B cell (primary cell): ENCODE data around the gene PDK2. TPM values are rescaled to one million over a fixed set of nuclear protein-coding genes. Genes with fewer than 3 reads are reported as not detected.
A peak's percentile ranks its signal among the peaks of the same experiment; 100 is the strongest.

Experiments
- ATAC-seq: fragments of 200-7000 bp; cut with Tn5 transposase; one replicate; pipeline ENCODE4 v1.10.0; 2021; ENCODE audit warnings: low read depth, mild to moderate bottlenecking, moderate number of reproducible peaks, moderate library complexity
- CTCF ChIA-PET: fragments of 350-600 bp; sonication (Branson Sonifier 250); formaldehyde crosslinking; loops from one replicate; lab custom pipeline; 2021; ENCODE audit warnings: antibody characterized with exemption, inconsistent platforms; lab: Charles Lee
- POLR2A ChIA-PET: fragments of 350-600 bp; sonication (Branson Sonifier 250); formaldehyde crosslinking; loops from one replicate; lab custom pipeline; 2021; ENCODE audit warnings: antibody characterized with exemption; lab: Charles Lee
- DNase-seq: peaks from one replicate; pipeline ENCODE4 v3.0.0; 2013
- H2AFZ ChIP-seq: 2 replicates; pipeline ENCODE4 v1.6.1; 2012; ENCODE audit warnings: mild to moderate bottlenecking, low read depth, low read length; ENCODE audit not compliant: insufficient read depth, poor library complexity, severe bottlenecking
- H3K27ac ChIP-seq, 2 donors: 1 replicate in 1 of 2; 2 replicates in 1 of 2; pipeline ENCODE4 v1.5.1; 2012 to 2013; ENCODE audit warnings: low read length in 2 of 2, mild to moderate bottlenecking in 2 of 2, moderate library complexity in 1 of 2
- H3K27me3 ChIP-seq, 4 experiments: fragments of 200-600 bp in 1 of 4; sonication (generic) in 1 of 4; replicated peaks in 1 of 4; 1 replicate in 2 of 4; 2 replicates in 2 of 4; pipeline versions ENCODE4 v1.6.1 to v1.7.0; 2013 to 2016; ENCODE audit warnings: low read length in 3 of 4, mild to moderate bottlenecking in 2 of 4, mixed read lengths in 1 of 4, moderate library complexity in 1 of 4; ENCODE audit not compliant: insufficient read depth in 4 of 4, control insufficient read depth in 3 of 4; ENCODE audit errors: control extremely low read depth in 1 of 4
- H3K36me3 ChIP-seq, 2 experiments: replicated peaks in 1 of 2; 1 replicate in 1 of 2; 2 replicates in 1 of 2; pipeline versions ENCODE4 v1.6.1 to v1.7.1; 2013; ENCODE audit warnings: low read length in 1 of 2; ENCODE audit not compliant: insufficient read depth in 2 of 2, control insufficient read depth in 1 of 2; ENCODE audit errors: control extremely low read depth in 1 of 2, extremely low read depth in 1 of 2
- H3K4me1 ChIP-seq, 2 donors: fragments of 200-600 bp in 1 of 2; sonication (generic) in 1 of 2; 1 replicate in 1 of 2; 2 replicates in 1 of 2; pipeline versions ENCODE4 v1.5.1 to v1.6.1; 2013 to 2017; ENCODE audit warnings: low read length in 2 of 2; ENCODE audit not compliant: control insufficient read depth in 2 of 2, insufficient read depth in 2 of 2
- H3K4me2 ChIP-seq: replicated peaks from 2 replicates; pipeline ENCODE3; 2012; ENCODE audit warnings: mild to moderate bottlenecking, low read depth, low read length; ENCODE audit not compliant: poor library complexity, severe bottlenecking
- H3K4me3 ChIP-seq, 5 experiments: fragments of 200-600 bp in 1 of 5; sonication (generic) in 1 of 5; 1 replicate in 3 of 5; 2 replicates in 2 of 5; pipeline versions ENCODE4 v1.5.1 to v1.7.0; 2011 to 2016; ENCODE audit warnings: low read length in 4 of 5, mild to moderate bottlenecking in 4 of 5, low read depth in 2 of 5, control low read depth in 1 of 5, moderate library complexity in 1 of 5; ENCODE audit not compliant: insufficient read depth in 1 of 5; ENCODE audit errors: control extremely low read depth in 1 of 5, extremely low read depth in 1 of 5
- H3K79me2 ChIP-seq: fragments of 200-600 bp; sonication (generic); one replicate; pipeline ENCODE4 v1.6.0; 2016; ENCODE audit warnings: low read length; ENCODE audit not compliant: control insufficient read depth, insufficient read depth
- H3K9ac ChIP-seq: fragments of 200-600 bp; sonication (generic); 2 replicates; pipeline ENCODE4 v1.6.1; 2017; ENCODE audit warnings: mild to moderate bottlenecking, low read length, moderate library complexity
- H3K9me3 ChIP-seq, 3 donors: one replicate each; pipeline versions ENCODE4 v1.6.1 to v1.7.1; 2013; ENCODE audit warnings: low read length in 2 of 3; ENCODE audit not compliant: control insufficient read depth in 2 of 3, insufficient read depth in 1 of 3; ENCODE audit errors: control extremely low read depth in 1 of 3
- H4K20me1 ChIP-seq: 2 replicates; pipeline ENCODE4 v1.6.0; 2012; ENCODE audit warnings: mild to moderate bottlenecking, low read length; ENCODE audit not compliant: insufficient read depth, control insufficient read depth, poor library complexity, severe bottlenecking
- H3K27ac Mint-ChIP-seq: one replicate; pipeline ENCODE4 v1.8.0; 2021; ENCODE audit warnings: mixed read lengths
- H3K27me3 Mint-ChIP-seq: one replicate; pipeline ENCODE4 v1.8.0; 2021; ENCODE audit warnings: mixed read lengths
- H3K4me1 Mint-ChIP-seq: one replicate; pipeline ENCODE4 v1.8.0; 2021; ENCODE audit warnings: mixed read lengths
- H3K4me3 Mint-ChIP-seq: one replicate; pipeline ENCODE4 v1.8.0; 2021; ENCODE audit warnings: mixed read lengths
- H3K9me3 Mint-ChIP-seq: one replicate; pipeline ENCODE4 v1.8.0; 2022; ENCODE audit warnings: mixed read lengths; ENCODE audit not compliant: insufficient read depth
- EZH2 ChIP-seq: IDR thresholded peaks from 2 replicates; pipeline ENCODE4 v1.6.1; 2012; ENCODE audit warnings: borderline replicate concordance, low read depth, mild to moderate bottlenecking, moderate library complexity, low read length; ENCODE audit not compliant: insufficient read depth, poor library complexity, severe bottlenecking
- WGBS: methylation state at CpG from one replicate; pipeline ENCODE4 v1.1.5; 2013; ENCODE audit warnings: missing lambda C conversion rate; ENCODE audit not compliant: insufficient coverage; 5-methylcytosine and 5-hydroxymethylcytosine counted together
- intact Hi-C: fragments of 100-400 bp; cut with micrococcal nuclease; formaldehyde crosslinking; loops from one replicate; pipeline ENCODE4 v1.10.0; 2022
- polyA plus RNA-seq: library from polyadenylated mRNA; depleted of rRNA; stranded (reverse); fragments of >200 nt; gene quantifications from 2 replicates; pipeline ENCODE4 v1.2.3, GENCODE V29; 2012
- total RNA-seq, 2 donors: library from RNA; stranded (reverse); fragments of 120-200 nt in 1 of 2; gene quantifications; 1 replicate in 1 of 2; 2 replicates in 1 of 2; pipeline versions ENCODE4 v1.2.3 to v1.2.4, GENCODE V29; 2013 to 2022
- TF ChIP-seq, protein P1 (sequence below): fragments of 200-600 bp; IDR thresholded peaks from one replicate; pipeline ENCODE4 v1.8.0; 2022; ENCODE audit warnings: antibody characterized with exemption, mild to moderate bottlenecking

PDK2 gene
- total and polyA plus RNA-seq, 2 donors (not counting 1 experiment from before 2014, with no cell fraction given), result 35.2 to 73.2 TPM

DNA sequence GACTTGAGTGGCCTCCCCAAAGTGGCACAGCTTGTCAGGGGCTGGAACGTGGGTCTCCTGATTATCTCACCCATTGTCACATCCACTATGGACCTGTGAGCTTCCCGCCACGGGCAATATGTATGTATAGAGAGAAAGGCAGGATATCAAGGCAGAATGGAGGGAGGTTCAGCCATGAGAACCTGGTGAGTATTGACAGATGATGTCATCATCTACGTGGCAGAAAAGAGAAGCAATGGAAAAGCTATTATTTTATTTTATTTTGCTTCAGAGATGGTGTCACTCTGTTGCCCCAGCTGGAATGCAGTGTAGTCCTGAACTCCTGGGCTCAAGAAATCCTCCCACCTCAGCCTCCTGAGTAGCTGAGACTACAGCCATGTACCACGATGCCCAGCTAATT is 13.4 kb upstream of the PDK2 start:
- Histone ChIP-seq H3K79me2 (no peaks in the 10 kb centered on the region), H3K4me1 (peaks cover 7 to 22% of the 10 kb centered on the region in 2 donors), H3K27me3 (no peaks in the 10 kb centered on the region), H3K9me3 (no peaks in the 10 kb centered on the region), H4K20me1 (no peaks in the 10 kb centered on the region), H2AFZ (no peak overlapping the region), H3K4me3 (no peak overlapping the region), H3K4me2 (no peak overlapping the region), H3K36me3 (no peaks in the 10 kb centered on the region), H3K27ac (no peak overlapping the region), H3K9ac (no peak overlapping the region)
- intact Hi-C loops, result no loop called here
- no peaks in the 10 kb centered on the region for H3K27me3 Mint-ChIP-seq
- no peak for ATAC-seq
- TF ChIP-seq, protein P1, sequence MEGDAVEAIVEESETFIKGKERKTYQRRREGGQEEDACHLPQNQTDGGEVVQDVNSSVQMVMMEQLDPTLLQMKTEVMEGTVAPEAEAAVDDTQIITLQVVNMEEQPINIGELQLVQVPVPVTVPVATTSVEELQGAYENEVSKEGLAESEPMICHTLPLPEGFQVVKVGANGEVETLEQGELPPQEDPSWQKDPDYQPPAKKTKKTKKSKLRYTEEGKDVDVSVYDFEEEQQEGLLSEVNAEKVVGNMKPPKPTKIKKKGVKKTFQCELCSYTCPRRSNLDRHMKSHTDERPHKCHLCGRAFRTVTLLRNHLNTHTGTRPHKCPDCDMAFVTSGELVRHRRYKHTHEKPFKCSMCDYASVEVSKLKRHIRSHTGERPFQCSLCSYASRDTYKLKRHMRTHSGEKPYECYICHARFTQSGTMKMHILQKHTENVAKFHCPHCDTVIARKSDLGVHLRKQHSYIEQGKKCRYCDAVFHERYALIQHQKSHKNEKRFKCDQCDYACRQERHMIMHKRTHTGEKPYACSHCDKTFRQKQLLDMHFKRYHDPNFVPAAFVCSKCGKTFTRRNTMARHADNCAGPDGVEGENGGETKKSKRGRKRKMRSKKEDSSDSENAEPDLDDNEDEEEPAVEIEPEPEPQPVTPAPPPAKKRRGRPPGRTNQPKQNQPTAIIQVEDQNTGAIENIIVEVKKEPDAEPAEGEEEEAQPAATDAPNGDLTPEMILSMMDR, result no peak
- no peak for TF ChIP-seq EZH2
- H3K27ac Mint-ChIP-seq, result no peak overlapping the region
- CTCF ChIA-PET, result interaction anchor here (3.3 kb wide), 1 partner anchor 12 kb away, joined by 13 read pairs; no protein-coding TSS in a partner anchor
- POLR2A ChIA-PET, result no interaction called here
- WGBS, result 100% methylated on average over 3 of the region's 5 CpGs
- no peaks in the 10 kb centered on the region for H3K9me3 Mint-ChIP-seq
- H3K4me3 Mint-ChIP-seq, result no peak overlapping the region
- no peak for DNase-seq
- peaks cover 21% of the 10 kb centered on the region for H3K4me1 Mint-ChIP-seq

DNA sequence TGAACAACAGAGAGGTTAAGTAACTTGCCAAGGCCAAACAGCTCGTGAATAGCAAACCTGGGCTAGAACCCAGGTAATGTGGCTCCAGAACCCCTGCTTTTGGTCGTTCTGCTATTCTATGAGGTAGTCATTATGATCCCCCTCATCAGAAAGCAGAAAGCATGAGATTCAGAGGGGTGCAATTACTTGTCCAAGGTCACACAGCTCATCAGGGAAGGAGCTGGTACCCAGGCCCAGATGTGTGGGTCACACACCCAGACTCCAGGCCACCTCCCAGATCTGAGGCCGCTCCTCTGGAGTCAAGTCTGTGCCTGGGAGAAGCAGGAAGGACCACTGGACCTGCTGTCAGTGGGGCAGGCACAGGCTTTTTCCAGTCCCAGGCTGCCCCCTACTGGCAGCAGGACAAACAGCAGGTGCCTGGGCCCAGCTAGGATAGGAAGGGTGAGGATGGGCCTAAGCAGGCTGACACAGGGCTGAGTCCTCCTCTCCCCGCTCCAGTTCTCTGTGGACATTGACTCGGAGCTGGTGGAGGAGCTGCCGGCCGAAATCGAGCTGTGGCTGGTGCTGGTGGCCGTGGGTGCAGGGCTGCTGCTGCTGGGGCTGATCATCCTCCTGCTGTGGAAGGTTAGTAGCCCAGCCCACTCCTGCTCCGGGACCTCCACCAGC is 7.8 kb upstream of the PDK2 start:
- no peak overlapping the region for H3K4me3 ChIP-seq
- H3K79me2 ChIP-seq, result no peaks in the 10 kb centered on the region
- ChIA-PET POLR2A (no interaction called here), CTCF (interaction anchor here (0.6 to 2.8 kb wide), 34 partner anchors 9 to 276 kb away, joined by 3 to 68 read pairs (median 4); partner anchors contain the start of genes COL1A1, DLX3, ITGA3 and SGCA)
- no peaks in the 10 kb centered on the region for H3K4me1 ChIP-seq
- intact Hi-C loops, result loop anchor here (1.0 kb wide), 1 partner anchor 60 kb away; no protein-coding TSS in a partner anchor
- no peak overlapping the region for H3K27ac ChIP-seq
- Mint-ChIP-seq H3K27ac (no peak overlapping the region), H3K4me1 (no peaks in the 10 kb centered on the region), H3K4me3 (no peak overlapping the region), H3K9me3 (no peaks in the 10 kb centered on the region), H3K27me3 (no peaks in the 10 kb centered on the region)
- H3K9me3 ChIP-seq, result no peaks in the 10 kb centered on the region
- no peaks in the 10 kb centered on the region for H4K20me1 ChIP-seq
- H3K4me2 ChIP-seq, result no peak overlapping the region
- no peak overlapping the region for H3K9ac ChIP-seq
- H2AFZ ChIP-seq, result no peak overlapping the region
- no peaks in the 10 kb centered on the region for H3K36me3 ChIP-seq
- H3K27me3 ChIP-seq, result peaks cover 0 to 3% (median 0%) of the 10 kb centered on the region in 4 experiments
- TF ChIP-seq EZH2, result no peak
- TF ChIP-seq, protein P1, result peak; percentile 94
- ATAC-seq (peak; percentile 92), DNase-seq (peak; percentile 80)
- WGBS, result 44% methylated on average over 8 of the region's 10 CpGs
